PC-9 (cell line): Measurements from ENCODE around the gene PERCC1. TPM values are rescaled to one million over a fixed set of nuclear protein-coding genes. Genes with fewer than 3 reads are reported as not detected.

ENCODE experiments used
- BruUV-seq: library from RNA; stranded (reverse); fragments of 400-500 nt; replicated peaks from 2 replicates; lab custom pipeline; 2021; lab: Mats Ljungman, UMichigan
- CTCF ChIA-PET: fragments of 300-600 bp; sonication (Branson Sonifier 250); formaldehyde crosslinking; loops from one replicate; lab custom pipeline; 2022; ENCODE audit warnings: antibody characterized with exemption; lab: Charles Lee
- POLR2A ChIA-PET: fragments of 300-600 bp; sonication (Branson Sonifier 250); formaldehyde crosslinking; loops from one replicate; lab custom pipeline; 2022; ENCODE audit warnings: antibody characterized with exemption; ENCODE audit not compliant: unreplicated experiment; lab: Charles Lee
- DNase-seq, 2 experiments: peaks; one replicate each; pipeline versions ENCODE4 v3.0.0 to v3.0.0-alpha.2; 2015 to 2022; ENCODE audit warnings: mixed read lengths in 1 of 2
- H2AFZ ChIP-seq: fragments of 200-600 bp; sonication (generic); 2 replicates; pipeline ENCODE4 v1.8.1; 2017; ENCODE audit warnings: antibody characterized with exemption
- H3F3A ChIP-seq: fragments of 200-600 bp; sonication (generic); 2 replicates; pipeline ENCODE4 v1.8.1; 2017; ENCODE audit warnings: antibody characterized with exemption, mild to moderate bottlenecking, low read depth; ENCODE audit not compliant: insufficient read depth
- H3K27ac ChIP-seq: fragments of 200-600 bp; sonication (generic); 2 replicates; pipeline ENCODE4 v1.6.1; 2016; ENCODE audit warnings: mixed run types
- H3K27me3 ChIP-seq: fragments of 200-600 bp; sonication (generic); 2 replicates; pipeline ENCODE4 v1.6.1; 2016; ENCODE audit warnings: low read depth, mixed run types; ENCODE audit not compliant: insufficient read depth
- H3K36me3 ChIP-seq: fragments of 200-600 bp; sonication (generic); 2 replicates; pipeline ENCODE4 v1.6.1; 2016; ENCODE audit warnings: low read depth, mixed run types
- H3K4me1 ChIP-seq: fragments of 200-600 bp; sonication (generic); replicated peaks from 2 replicates; pipeline ENCODE4 v1.6.1; 2016; ENCODE audit warnings: mixed run types; ENCODE audit not compliant: insufficient read depth
- H3K4me2 ChIP-seq: fragments of 200-600 bp; sonication (generic); 2 replicates; pipeline ENCODE4 v1.6.1; 2017; ENCODE audit warnings: mixed run types
- H3K4me3 ChIP-seq: fragments of 200-600 bp; sonication (generic); 2 replicates; pipeline ENCODE4 v1.6.1; 2016; ENCODE audit warnings: mixed run types
- H3K79me2 ChIP-seq: fragments of 200-600 bp; sonication (generic); 2 replicates; pipeline ENCODE4 v1.6.1; 2017; ENCODE audit warnings: low read depth, mixed run types
- H3K9me2 ChIP-seq: fragments of 200-600 bp; sonication (generic); 2 replicates; pipeline ENCODE4 v1.8.1; 2017; ENCODE audit warnings: mild to moderate bottlenecking; ENCODE audit not compliant: insufficient read depth
- H3K9me3 ChIP-seq: fragments of 200-600 bp; sonication (generic); 2 replicates; pipeline ENCODE4 v1.8.1; 2016; ENCODE audit warnings: low read depth; ENCODE audit not compliant: insufficient read depth
- H4K20me1 ChIP-seq: fragments of 200-600 bp; sonication (generic); 2 replicates; pipeline ENCODE4 v1.8.1; 2017; ENCODE audit not compliant: insufficient read depth
- CTCF ChIP-seq: fragments of 200-600 bp; sonication (generic); conservative IDR thresholded peaks from 2 replicates; pipeline ENCODE4 v1.6.1; 2017; ENCODE audit warnings: mixed run types, antibody characterized with exemption, mild to moderate bottlenecking, moderate library complexity
- EZH2 ChIP-seq: fragments of 200-600 bp; sonication (generic); IDR thresholded peaks from 2 replicates; pipeline ENCODE4 v1.8.0; 2017; ENCODE audit warnings: antibody characterized with exemption, low read depth
- intact Hi-C: fragments of 100-400 bp; cut with micrococcal nuclease; formaldehyde crosslinking; loops from one replicate; pipeline ENCODE4 v1.10.0; 2022; ENCODE audit not compliant: unreplicated experiment
- total RNA-seq: library from RNA; stranded (reverse); gene quantifications from 2 replicates; pipeline ENCODE4 v1.2.3, GENCODE V29; 2021

The PERCC1 gene
- total RNA-seq, 1 experiment from 2014 or later = not detected

- BruUV-seq = no TSS peak
- Histone ChIP-seq H3K36me3 (no peaks in the 10 kb centered on the region), H4K20me1 (no peaks in the 10 kb centered on the region), H3K27ac (no peak overlapping the region), H3K79me2 (no peaks in the 10 kb centered on the region), H3K4me3 (no peak overlapping the region), H3K4me2 (no peak overlapping the region), H3K9me2 (no peaks in the 10 kb centered on the region), H3K9me3 (no peaks in the 10 kb centered on the region), H2AFZ (no peak overlapping the region), H3K4me1 (no peaks in the 10 kb centered on the region), H3F3A (no peaks in the 10 kb centered on the region), H3K27me3 (no peaks in the 10 kb centered on the region)
- TF ChIP-seq EZH2 (no peak), CTCF (no peak)
- POLR2A ChIA-PET = interaction anchor here (0.7 to 1.0 kb wide), 2 partner anchors 9 to 86 kb away, joined by 3 to 4 read pairs; no protein-coding TSS in a partner anchor
- CTCF ChIA-PET = no interaction called here
- DNase-seq = no peak
- intact Hi-C loops = no loop called here
These were observed 40.6 kb upstream of the PERCC1 start for GRCh38 chr16:1390239-1390779.

- POLR2A ChIA-PET = interaction anchor here (0.6 to 0.7 kb wide), 2 partner anchors 219 to 285 kb away, joined by 3 read pairs; no protein-coding TSS in a partner anchor
These were observed 38.1 kb upstream of the PERCC1 start for GRCh38 chr16:1392826-1393225.

GRCh38 chr16:1393613-1394176 lies 37.2 kb upstream of the PERCC1 start:
- H3K4me2 ChIP-seq = no peak overlapping the region
- ChIA-PET CTCF (no interaction called here), POLR2A (interaction anchor here (0.7 kb wide), 1 partner anchor 284 kb away, joined by 3 read pairs; no protein-coding TSS in a partner anchor)
- no peaks in the 10 kb centered on the region for H3K27me3 ChIP-seq
- no peaks in the 10 kb centered on the region for H3K79me2 ChIP-seq
- no peaks in the 10 kb centered on the region for H3K9me3 ChIP-seq
- TF ChIP-seq CTCF (no peak), EZH2 (no peak)
- DNase-seq = no peak
- no peak overlapping the region for H3K27ac ChIP-seq
- no peak overlapping the region for H2AFZ ChIP-seq
- H4K20me1 ChIP-seq = no peaks in the 10 kb centered on the region
- H3K36me3 ChIP-seq = no peaks in the 10 kb centered on the region
- no TSS peak for BruUV-seq
- intact Hi-C loops = no loop called here
- no peaks in the 10 kb centered on the region for H3K9me2 ChIP-seq
- H3F3A ChIP-seq = no peaks in the 10 kb centered on the region; the same call in 1 of the 2 replicates
- H3K4me1 ChIP-seq = no peaks in the 10 kb centered on the region
- H3K4me3 ChIP-seq = no peak overlapping the region

More at GRCh38 chr16:1392826-1393225, 38.1 kb upstream of the PERCC1 start:
- Histone ChIP-seq H2AFZ (no peak overlapping the region), H3F3A (no peaks in the 10 kb centered on the region), H4K20me1 (no peaks in the 10 kb centered on the region), H3K79me2 (no peaks in the 10 kb centered on the region), H3K4me1 (no peaks in the 10 kb centered on the region), H3K27ac (no peak overlapping the region), H3K27me3 (no peaks in the 10 kb centered on the region), H3K9me2 (no peaks in the 10 kb centered on the region), H3K4me2 (no peak overlapping the region), H3K9me3 (no peaks in the 10 kb centered on the region), H3K36me3 (no peaks in the 10 kb centered on the region), H3K4me3 (no peak overlapping the region)
- intact Hi-C loops = no loop called here
- DNase-seq = no peak
- no peak for TF ChIP-seq EZH2
- no peak for TF ChIP-seq CTCF
- no TSS peak for BruUV-seq
- CTCF ChIA-PET = no interaction called here
